Esophagus squamous epithelium (tissue), 5 donors: Measurements from ENCODE around the gene BID. TPM values are rescaled to one million over a fixed set of nuclear protein-coding genes. Genes with fewer than 3 reads are reported as not detected.

Experiments used
- DNase-seq: peaks from one replicate; lab custom pipeline; 2025; lab: John Stamatoyannopoulos, UW
- H3K27ac ChIP-seq, 4 donors: fragments of 200-600 bp; sonication (generic); one replicate each; pipeline ENCODE4 v1.5.1; 2016 to 2019; ENCODE audit warnings: mild to moderate bottlenecking in 1 of 4
- H3K27me3 ChIP-seq, 4 donors: fragments of 200-600 bp; sonication (generic); 1 replicate in 3 of 4; 2 replicates in 1 of 4; pipeline versions ENCODE4 v1.5.1 to v1.6.0; 2017 to 2021; ENCODE audit warnings: antibody characterized with exemption in 1 of 4
- H3K36me3 ChIP-seq, 3 donors: fragments of 200-600 bp; sonication (generic); one replicate each; pipeline ENCODE4 v1.5.1; 2016 to 2019
- H3K4me1 ChIP-seq, 3 donors: fragments of 200-600 bp; sonication (generic); one replicate each; pipeline ENCODE4 v1.5.1; 2017 to 2019
- H3K4me3 ChIP-seq, 4 donors: fragments of 200-600 bp; sonication (generic); 1 replicate in 3 of 4; 2 replicates in 1 of 4; pipeline ENCODE4 v1.5.1; 2016 to 2019; ENCODE audit warnings: mild to moderate bottlenecking in 2 of 4, moderate library complexity in 1 of 4
- H3K9me3 ChIP-seq, 3 donors: fragments of 200-600 bp; sonication (generic); one replicate each; pipeline ENCODE4 v1.5.1; 2016 to 2019
- CTCF ChIP-seq, 6 experiments: fragments of 450-650 bp in 4 of 6; fragments of 200-600 bp in 2 of 6; sonication (generic) in 2 of 6; IDR thresholded peaks; one replicate each; pipeline ENCODE4 v1.5.1; 2016 to 2019; ENCODE audit warnings: antibody characterized with exemption in 6 of 6, mild to moderate bottlenecking in 4 of 6, moderate library complexity in 4 of 6
- POLR2A ChIP-seq, 4 donors: fragments of 450-650 bp; IDR thresholded peaks; one replicate each; pipeline ENCODE4 v1.6.1; 2017; ENCODE audit warnings: antibody characterized with exemption in 4 of 4, mild to moderate bottlenecking in 4 of 4, moderate library complexity in 3 of 4
- WGBS, 2 donors: methylation state at CpG; one replicate each; pipeline ENCODE4 v1.1.5; 2018; 5-methylcytosine and 5-hydroxymethylcytosine counted together
- intact Hi-C: fragments of 100-400 bp; cut with DNase I; formaldehyde crosslinking; loops from one replicate; pipeline ENCODE4 v1.15.0; 2022
- total RNA-seq, 4 donors: library from RNA; depleted of rRNA; stranded (reverse); fragments of >200 nt; gene quantifications; one replicate each; pipeline ENCODE4 v1.1.0, GENCODE V29; 2016
- donor health status: DM: yes; HTN: yes; CAD: no.

The BID gene
- total RNA-seq, 4 donors from 2014 or later: 10.6 to 32.9 (median 22.7) TPM

DNA sequence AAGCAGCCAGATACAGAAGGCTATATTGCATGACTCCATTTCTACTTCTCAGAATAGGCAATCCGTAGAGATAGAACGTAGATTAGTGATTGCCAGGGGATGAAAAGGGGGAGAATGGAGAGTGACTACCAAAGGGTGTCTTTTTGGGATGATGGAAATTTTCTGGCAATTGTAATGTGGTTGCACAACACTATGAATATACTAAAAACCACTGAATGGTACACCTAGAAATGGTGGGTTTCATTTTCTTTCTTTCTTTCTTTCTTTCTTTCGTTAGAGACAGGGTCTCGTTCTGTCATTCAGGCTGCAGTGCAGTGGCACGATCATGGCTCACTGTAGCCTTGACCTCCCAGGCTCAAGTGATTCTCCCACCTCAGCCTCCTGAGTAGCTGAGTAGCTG lies 54.4 kb downstream of the BID start:
- Histone ChIP-seq H3K4me1 (peaks cover 0 to 12% (median 0%) of the 10 kb centered on the region in 3 donors), H3K9me3 (no peaks in the 10 kb centered on the region), H3K36me3 (peaks cover 0 to 17% (median 0%) of the 10 kb centered on the region in 3 donors), H3K27me3 (no peaks in the 10 kb centered on the region), H3K27ac (no peak overlapping the region), H3K4me3 (no peak overlapping the region)
- 91 to 93% methylated on average over 5 of the region's 5 CpGs for WGBS, 2 donors
- intact Hi-C loops: no loop called here
- TF ChIP-seq CTCF (IDR thresholded peaks at IDR 0.05) (no peak), POLR2A (IDR thresholded peaks at IDR 0.05) (no peak)
- DNase-seq: no peak

DNA sequence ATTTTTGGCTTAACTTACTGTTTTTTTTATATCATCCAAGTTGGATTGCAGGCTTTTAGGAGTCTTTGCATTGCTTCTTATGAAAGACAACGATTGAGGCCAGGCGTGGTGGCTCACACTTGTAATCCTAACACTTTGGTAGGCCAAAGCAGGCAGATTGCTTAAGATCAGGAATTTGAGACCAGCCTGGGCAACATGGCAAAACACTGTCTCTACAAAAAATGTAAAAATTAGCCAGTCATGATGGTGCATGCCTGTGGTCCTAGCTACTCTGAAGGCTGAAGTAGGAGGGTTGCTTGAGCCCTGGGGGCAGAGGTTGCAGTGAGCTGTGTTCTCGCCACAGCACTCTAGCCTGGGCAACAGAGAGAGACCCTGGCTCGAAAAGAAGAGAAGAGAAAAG lies 56.6 kb downstream of the BID start:
- TF ChIP-seq POLR2A (IDR thresholded peaks at IDR 0.05) (no peak), CTCF (IDR thresholded peaks at IDR 0.05) (no peak)
- H3K4me1 ChIP-seq: peaks cover 0 to 16% (median 0%) of the 10 kb centered on the region in 3 donors
- no peaks in the 10 kb centered on the region for H3K27me3 ChIP-seq
- WGBS, 2 donors: 55 to 69% methylated on average over 4 of the region's 4 CpGs
- H3K4me3 ChIP-seq: no peak overlapping the region
- peak overlapping the region in 1 of 4 donors; percentile 31 for H3K27ac ChIP-seq
- DNase-seq: no peak
- intact Hi-C loops: no loop called here
- H3K9me3 ChIP-seq: no peaks in the 10 kb centered on the region
- peaks cover 0 to 12% (median 0%) of the 10 kb centered on the region in 3 donors for H3K36me3 ChIP-seq

DNA sequence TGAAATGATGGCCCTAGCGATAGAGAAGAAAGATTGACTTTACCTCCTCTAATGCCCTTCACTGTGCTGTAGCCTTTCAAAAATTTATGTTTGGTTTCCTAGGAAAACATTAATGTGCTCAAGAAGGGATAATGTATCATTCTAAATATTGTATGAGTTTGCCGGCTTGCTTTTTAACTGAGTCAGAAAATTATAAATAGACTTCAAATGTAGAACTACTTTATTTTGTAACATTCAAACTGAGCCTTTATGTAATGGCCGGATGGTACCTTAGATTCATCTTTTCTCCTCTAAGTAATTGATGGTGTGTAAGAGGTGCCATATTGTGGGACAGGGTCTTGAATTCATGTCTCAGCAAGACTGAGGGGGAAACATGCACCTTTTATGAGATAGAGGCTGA lies 57.7 kb downstream of the BID start:
- H3K27ac ChIP-seq: no peak overlapping the region
- WGBS, 2 donors: 81 to 94% methylated on average over 3 of the region's 3 CpGs
- H3K4me1 ChIP-seq: peaks cover 0 to 28% (median 2%) of the 10 kb centered on the region in 3 donors
- no peak overlapping the region for H3K4me3 ChIP-seq
- TF ChIP-seq POLR2A (IDR thresholded peaks at IDR 0.05) (no peak), CTCF (IDR thresholded peaks at IDR 0.05) (no peak)
- peaks cover 0 to 12% (median 0%) of the 10 kb centered on the region in 3 donors for H3K36me3 ChIP-seq
- DNase-seq: no peak
- H3K9me3 ChIP-seq: no peaks in the 10 kb centered on the region
- no peaks in the 10 kb centered on the region for H3K27me3 ChIP-seq
- intact Hi-C loops: no loop called here

DNA sequence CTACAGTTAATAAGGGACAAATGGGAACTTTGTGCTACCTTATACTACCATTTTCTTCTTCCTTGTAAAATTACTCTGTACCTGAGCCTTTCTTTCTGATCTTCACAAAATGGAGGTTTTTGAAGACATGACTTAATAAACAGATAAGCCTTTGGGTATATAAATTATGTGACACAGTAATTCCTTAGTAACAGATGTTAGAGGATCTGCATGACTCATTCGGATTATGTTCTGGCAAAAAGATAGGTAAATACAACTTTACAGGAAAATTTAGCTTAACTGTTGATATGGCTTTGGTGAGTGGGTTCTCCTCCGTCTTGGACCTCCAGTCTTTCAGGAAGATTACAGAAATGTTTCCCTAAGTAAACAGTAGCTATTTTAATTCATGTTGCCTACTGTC lies 61.8 kb downstream of the BID start:
- peaks cover 0 to 18% (median 0%) of the 10 kb centered on the region in 3 donors for H3K36me3 ChIP-seq
- no peak for TF ChIP-seq CTCF (IDR thresholded peaks at IDR 0.05)
- TF ChIP-seq POLR2A (IDR thresholded peaks at IDR 0.05): no peak
- DNase-seq: no peak
- H3K4me1 ChIP-seq: peaks cover 0 to 39% (median 3%) of the 10 kb centered on the region in 3 donors
- peak overlapping the region in 1 of 4 donors; percentile 12 for H3K27ac ChIP-seq
- H3K9me3 ChIP-seq: no peaks in the 10 kb centered on the region
- H3K4me3 ChIP-seq: no peak overlapping the region
- intact Hi-C loops: no loop called here
- H3K27me3 ChIP-seq: no peaks in the 10 kb centered on the region
- WGBS, 2 donors: 31 to 39% methylated on average over 2 of the region's 2 CpGs

DNA sequence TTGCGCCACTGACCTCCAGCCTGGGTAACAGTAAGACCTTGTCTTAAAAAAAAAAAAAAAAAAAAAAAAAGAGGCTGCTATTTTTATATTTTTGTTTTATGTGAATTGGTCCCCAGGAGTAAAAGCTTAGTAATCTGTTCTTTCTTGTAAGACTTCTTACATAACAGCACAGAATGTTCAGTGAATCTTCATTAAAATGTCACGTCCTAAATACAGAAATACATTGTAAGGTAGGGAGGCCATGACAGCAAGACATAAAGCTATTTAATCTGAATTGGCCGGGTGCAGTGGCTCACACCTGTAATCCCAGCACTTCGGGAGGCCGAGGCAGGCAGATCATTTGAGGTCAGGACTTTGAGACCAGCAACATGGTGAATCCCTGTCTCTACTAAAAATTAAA lies 64.2 kb downstream of the BID start:
- TF ChIP-seq POLR2A (IDR thresholded peaks at IDR 0.05): no peak
- no peak overlapping the region for H3K27ac ChIP-seq
- H3K27me3 ChIP-seq: no peaks in the 10 kb centered on the region
- H3K4me1 ChIP-seq: peaks cover 5 to 55% (median 11%) of the 10 kb centered on the region in 3 donors
- no peak for DNase-seq
- peaks cover 0 to 16% (median 0%) of the 10 kb centered on the region in 3 donors for H3K36me3 ChIP-seq
- 88 to 98% methylated on average over 5 of the region's 5 CpGs for WGBS, 2 donors
- no peak overlapping the region for H3K4me3 ChIP-seq
- no peaks in the 10 kb centered on the region for H3K9me3 ChIP-seq
- intact Hi-C loops: no loop called here

DNA sequence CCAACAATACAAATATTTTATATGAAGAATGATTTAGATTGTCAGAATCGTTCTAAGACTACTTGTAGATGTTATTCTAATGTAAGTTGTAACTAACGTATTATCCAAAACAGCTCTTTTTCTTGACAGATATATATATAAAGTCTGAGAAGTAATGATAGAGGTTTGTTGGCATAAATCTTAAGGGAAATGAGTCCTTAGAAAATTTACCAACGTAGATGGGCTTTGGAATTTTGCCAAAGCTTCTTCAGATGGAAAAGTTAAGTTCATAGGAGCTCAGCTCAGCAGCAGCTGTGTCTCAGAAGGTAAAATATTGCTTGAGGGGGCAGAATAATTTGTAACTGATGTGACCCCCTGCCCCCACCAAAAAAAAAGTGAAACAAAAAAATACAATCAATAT lies 66.7 kb downstream of the BID start:
- intact Hi-C loops: no loop called here
- peak overlapping the region in 3 of 4 donors; percentile 29 to 56 (median 32) for H3K4me3 ChIP-seq
- DNase-seq: no peak
- TF ChIP-seq CTCF (IDR thresholded peaks at IDR 0.05): no peak
- no peak for TF ChIP-seq POLR2A (IDR thresholded peaks at IDR 0.05)
- H3K27ac ChIP-seq: peak overlapping the region; percentile 57 to 89 (median 86)
- no peaks in the 10 kb centered on the region for H3K9me3 ChIP-seq
- H3K27me3 ChIP-seq: no peaks in the 10 kb centered on the region
- H3K36me3 ChIP-seq: peaks cover 0 to 37% (median 0%) of the 10 kb centered on the region in 3 donors
- peaks cover 5 to 45% (median 11%) of the 10 kb centered on the region in 3 donors for H3K4me1 ChIP-seq
- 31 to 51% methylated on average over 3 of the region's 3 CpGs for WGBS, 2 donors
